GM18868 (cell line): ENCODE measurements around the gene NOC4L.
"Not testable (repeated sequence)": the region's sequence is repeated elsewhere in the genome, so short reads cannot be mapped to it uniquely, and the experiment has no call there.

Experiments
- ATAC-seq: cut with Tn5 transposase; IDR thresholded peaks from one replicate; pipeline ENCODE4 v1.9.1; 2021; ENCODE audit warnings: mild to moderate bottlenecking, moderate library complexity; ENCODE audit not compliant: unreplicated experiment

NOC4L gene

DNA sequence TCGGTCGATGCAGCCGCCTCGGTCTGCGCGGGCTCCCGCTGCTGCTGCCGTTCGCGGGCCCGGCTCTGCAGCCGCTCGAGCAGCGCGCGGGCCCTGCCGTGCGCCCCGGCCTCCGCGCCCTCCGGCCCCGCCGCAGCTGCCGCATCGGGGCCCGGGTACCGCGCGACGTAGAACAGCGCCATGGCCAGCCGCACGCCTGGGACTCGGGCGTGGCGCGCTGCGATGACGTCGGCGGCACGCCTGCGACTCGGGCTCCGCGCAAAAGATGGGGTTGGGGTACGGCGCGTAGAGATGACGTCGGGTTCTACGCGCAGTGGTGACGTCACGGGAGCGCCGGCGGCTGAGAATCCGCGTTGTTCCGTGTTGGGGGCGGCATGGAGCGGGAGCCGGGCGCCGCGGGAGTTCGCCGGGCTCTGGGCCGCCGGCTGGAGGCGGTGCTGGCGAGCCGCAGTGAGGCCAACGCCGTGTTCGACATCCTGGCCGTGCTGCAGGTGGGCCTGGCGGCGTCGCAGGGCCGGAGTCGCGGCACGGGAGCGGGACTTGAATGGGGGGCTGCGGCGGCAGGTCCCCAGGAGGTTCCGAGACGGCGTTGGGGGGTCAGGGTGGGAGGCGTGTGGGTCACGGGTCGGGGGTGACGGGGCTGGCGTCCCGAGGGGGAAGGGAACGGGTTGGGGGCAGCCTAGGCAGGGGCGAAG is at the start of gene NOC4L, which contains the start of gene DDX51:
Gene NOC4L, plus strand, starts transcription at position 343 of the 695 bp plus-strand sequence. Its CDS starts 32 bp downstream, at position 375.
Gene DDX51, minus strand, starts transcription at position 205 of the 695 bp plus-strand sequence. Its CDS starts 23 bp downstream, at position 182.
- ATAC-seq, result peak; percentile 87

DNA sequence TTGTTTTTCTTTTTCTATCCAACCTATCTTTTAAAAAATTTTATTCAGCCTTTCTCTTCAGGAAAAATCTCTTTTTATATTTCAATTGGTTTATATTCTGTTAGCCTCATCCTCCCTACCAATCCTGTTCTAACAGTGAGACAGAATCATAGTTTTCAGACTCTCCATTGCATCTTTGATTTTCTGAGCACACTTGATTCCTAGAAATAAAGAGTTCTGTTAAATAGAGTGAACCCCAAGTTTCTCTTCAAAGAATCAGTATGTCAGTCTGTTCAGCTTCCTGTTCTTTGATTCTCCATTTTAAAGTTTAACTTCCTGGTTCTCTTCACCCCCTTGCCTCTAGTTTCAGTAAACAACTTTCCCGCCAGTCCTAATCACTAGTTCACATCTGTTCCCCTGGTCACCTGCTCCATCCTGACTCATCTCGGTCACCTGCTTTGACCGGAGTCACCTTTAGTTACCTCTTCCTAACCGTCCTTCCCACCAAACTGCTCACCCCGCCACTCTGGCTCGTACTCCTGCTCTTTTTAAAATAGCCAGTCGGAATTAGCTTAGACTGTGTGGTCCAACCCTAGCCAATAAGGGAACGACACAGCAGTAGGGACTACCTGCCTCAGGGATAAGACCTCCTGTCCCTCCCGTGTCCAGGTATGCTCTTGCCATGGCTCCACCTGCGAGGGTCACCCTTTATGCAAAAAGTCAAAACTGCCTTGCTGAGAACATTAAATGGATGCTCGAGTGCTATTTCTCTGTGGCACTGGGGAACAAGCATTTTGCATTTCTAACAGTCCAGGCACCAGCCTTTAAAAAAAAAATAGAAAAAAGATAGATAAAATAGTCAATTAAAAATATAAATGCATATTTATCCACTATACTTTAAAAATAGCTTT is 48.5 kb upstream of the NOC4L start:
- no peak for ATAC-seq

DNA sequence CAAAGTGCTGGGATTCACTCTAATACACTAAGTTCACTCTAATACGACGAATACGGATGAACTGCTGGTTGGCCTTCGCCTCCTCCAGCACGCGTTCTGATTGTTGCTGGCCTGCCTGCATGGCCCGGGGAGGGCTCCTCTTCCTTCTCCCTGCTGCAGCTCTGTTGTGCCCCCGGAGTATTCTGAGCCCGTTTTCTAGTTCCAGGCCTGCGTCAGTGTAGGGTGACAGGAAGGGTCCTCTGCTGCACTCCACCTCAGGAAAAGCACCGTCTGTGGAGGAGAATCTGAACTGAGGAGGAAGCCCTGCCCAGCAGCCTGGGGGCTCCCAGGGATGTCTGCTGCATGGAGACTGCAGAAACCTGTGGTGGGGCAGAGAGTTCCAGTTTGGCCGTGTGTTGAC is 44.5 kb upstream of the NOC4L start:
- no peak for ATAC-seq

DNA sequence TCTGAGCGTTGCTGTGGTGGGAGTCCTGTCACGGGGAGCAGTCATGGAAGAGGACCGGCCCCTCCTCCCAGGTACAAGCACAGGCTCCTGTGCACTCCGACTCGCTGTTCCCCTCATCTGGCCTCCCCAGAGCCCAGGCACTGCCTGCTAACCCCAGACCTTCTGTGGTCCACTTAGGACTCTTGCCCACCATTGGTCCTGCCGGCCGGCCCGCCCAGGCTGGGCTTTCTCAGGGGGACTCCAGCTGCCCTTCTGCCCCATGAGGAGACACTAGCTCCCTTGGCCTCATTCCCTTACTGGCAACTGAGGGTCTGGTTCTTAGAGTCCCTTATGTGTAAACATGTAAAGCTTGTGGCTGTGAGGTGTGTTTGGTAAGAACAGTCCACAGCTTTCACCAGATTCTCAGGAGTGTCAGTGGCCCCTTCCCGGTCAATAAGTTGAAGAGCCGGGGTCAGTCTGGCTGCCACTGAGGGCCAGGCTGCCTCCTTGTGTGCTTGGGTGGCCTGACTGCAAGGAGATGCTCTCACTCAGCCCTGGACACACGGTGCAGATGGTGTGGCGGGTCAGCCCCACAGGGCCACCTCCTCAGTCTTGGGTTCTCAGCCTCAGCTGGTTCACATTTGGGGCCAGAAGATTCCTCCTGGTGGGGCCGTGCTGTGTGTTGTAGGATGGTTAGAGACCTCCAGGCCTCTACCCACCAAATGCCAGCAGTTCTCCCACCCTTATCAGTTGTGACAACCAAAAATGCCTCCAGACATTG is 43.8 kb upstream of the NOC4L start:
- no peak for ATAC-seq

- no peak for ATAC-seq
Measured at GRCh38 chr12:132102297-132102696, 42.0 kb upstream of the NOC4L start.

DNA sequence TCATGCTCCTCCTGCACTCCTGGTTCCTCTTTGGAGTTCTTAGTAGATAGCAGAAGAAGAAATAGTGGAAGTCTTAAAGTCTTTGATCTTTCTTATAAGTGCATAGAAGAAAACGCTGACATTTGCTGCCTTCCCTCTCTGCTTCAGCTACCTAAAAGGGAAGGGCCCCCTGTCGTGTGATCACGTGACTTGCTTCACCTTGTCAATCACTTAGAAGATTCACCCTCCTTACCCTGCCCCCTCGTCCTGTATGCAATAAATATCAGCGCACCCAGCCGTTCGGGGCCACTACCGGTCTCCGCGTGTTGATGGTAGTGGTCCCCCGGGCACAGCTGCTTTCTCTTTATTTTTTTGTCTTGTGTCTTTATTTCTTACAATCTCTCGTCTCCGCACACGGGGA is 41.2 kb upstream of the NOC4L start:
- not testable (repeated sequence) for ATAC-seq

DNA sequence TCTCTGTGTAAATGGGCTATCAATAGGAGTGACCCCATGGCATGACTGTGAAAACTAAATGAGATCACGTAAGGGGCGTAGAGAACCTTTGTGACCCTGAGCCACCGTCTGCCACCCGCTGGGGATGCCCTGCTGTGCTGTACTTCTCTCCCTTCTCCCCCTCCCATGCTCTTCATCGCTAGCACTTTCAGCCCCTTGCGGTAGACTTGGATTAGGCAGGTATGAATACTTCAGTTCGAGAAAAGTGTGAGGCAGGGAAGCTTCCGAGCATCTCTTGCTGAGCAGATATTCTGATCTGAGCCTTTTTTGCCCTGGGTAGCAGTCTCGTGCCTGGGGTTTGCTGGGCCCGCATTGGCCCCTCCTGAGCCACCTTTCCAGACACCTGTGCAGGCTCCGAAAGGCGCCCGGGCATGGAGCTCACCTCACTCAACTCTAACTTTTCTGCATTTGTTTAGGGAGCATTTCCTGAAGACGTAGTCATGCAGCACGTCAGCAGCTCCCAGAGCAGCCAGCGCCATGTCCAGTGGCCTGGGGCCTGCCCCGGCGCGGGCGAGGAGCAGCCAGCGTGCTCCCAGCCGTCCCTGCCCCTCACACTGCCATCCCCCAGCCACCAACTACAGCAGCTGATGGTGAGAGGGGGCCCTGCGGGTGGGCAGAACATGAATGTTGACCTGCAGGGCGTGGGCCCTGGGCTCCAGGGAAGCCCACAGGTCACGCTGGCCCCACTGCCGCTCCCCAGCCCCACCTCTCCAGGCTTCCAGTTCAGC is 40.5 kb upstream of the NOC4L start:
- no peak for ATAC-seq

GRCh38 chr12:132105467-132105866 is 38.8 kb upstream of the NOC4L start:
- no peak for ATAC-seq

- ATAC-seq, result no peak
Measured at GRCh38 chr12:132106921-132107320, 37.3 kb upstream of the NOC4L start.

DNA sequence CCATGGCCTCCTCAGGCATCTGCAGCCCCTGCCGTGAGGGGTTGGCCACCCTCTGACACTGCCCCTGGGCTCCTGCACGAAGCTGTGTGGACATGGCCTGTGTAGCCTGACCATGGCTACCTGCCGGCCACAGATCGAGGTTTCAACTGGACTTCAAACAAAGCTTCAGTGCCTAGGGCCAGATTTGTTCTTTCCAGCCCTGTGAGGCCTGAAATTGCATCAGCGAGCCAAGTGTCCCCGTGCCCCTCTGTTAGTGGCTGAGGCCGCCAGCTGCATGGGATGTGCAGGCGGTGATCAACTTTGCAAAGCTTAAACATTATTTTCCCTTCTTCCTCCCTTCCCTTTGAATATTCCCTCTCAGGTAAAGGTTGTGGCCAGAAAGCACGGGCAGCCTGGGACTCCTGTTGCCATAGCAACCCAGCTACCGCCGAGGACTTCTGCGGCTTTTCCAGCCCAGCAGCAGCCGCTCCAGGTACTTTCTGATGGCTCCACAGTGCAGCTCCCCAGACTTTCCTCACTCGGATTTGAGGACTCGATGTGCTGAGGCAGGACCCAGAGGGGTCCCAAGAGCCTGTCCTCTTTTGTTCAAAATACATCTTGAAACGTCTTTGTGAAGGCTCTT is 35.9 kb upstream of the NOC4L start:
- ATAC-seq, result no peak

DNA sequence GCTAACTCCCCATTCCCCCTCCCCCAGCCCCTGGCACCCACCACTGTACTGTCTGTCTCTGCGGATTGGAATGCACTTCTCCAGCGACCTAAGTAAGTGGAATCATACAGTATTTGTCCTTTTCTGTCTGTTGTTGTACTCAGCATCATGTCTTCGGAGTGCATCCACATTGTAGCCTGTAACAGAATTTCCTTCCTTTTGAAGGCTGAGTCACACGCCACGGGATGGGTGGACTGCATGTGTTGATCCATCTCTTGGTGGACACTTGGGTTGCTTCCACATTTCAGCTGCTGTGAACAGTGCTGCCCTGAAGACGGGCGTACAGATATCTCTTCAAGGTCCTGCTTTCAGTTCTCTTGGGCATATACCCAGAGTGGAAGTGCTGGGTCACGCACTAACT is 34.5 kb upstream of the NOC4L start:
- ATAC-seq, result no peak

- no peak for ATAC-seq
Measured at GRCh38 chr12:132110677-132111076, 33.6 kb upstream of the NOC4L start.

DNA sequence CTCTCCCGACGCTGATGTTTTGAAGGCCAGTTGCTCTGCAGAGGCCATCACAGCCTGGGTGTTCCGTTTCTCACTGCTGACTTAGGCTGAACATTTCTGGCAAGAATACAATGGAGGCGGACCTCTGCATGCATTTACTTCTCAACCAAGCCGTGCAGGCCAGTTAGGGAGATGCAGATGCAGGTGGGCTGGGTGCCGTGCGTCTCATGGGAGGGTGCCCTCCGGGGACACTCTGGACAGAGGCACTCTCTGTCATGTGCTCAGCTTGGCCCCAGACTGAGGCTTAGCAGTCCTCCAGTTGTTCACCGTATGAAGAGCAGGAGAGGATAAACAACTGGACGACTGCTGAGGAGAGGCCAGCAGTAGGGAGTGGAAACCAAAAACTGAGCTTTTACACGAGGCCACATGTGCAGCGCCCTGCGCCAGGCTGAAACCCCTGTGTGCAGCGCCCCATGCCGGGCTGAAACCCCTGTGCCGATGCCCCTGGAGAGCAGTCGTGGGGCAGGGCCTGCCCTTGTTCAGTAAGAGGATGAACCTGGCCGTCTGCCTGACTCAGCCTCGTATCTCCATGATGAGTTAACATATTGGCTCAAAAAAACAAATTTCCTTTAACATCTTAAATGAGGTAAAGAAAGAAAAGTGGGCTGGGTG is 32.5 kb upstream of the NOC4L start:
- no peak for ATAC-seq

DNA sequence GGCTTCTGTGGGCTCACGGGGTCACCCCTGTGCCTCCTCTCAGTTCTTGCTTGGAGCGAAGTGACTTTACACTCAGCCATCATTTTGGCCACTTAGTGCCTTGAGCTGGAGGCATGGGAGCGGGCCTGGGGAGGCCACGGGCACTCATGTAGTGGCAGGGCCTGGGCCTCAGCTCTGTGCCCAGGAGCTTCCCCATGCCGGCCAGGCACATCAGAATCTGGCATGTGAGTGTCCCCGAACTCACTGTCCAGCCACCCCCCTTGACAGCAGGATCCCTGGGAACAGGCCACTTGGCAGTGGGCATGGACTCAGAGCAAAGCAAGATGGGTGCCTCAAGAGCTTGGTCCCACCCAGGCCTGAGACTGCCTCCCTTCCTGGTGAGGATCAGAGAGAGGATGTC is 29.6 kb upstream of the NOC4L start:
- ATAC-seq, result no peak

DNA sequence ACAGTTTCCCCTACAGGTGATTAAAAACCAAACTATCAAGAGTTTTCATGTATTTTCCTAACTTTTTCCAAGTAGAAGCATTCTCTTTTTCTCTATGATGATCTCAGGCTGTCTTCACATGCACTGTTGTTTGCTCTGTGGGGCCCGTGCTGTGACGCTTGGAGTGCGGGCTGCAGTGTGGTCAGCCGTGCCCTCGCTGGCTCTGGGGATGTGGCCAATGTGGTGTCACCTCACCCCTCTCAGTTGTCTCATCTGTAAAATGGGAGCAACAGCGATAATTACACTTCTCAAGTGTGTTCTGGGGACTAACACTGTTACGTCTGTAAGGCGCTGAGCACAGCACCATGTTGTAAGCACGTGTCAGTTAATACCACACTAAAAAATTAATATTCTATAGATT is 28.8 kb upstream of the NOC4L start:
- no peak for ATAC-seq

DNA sequence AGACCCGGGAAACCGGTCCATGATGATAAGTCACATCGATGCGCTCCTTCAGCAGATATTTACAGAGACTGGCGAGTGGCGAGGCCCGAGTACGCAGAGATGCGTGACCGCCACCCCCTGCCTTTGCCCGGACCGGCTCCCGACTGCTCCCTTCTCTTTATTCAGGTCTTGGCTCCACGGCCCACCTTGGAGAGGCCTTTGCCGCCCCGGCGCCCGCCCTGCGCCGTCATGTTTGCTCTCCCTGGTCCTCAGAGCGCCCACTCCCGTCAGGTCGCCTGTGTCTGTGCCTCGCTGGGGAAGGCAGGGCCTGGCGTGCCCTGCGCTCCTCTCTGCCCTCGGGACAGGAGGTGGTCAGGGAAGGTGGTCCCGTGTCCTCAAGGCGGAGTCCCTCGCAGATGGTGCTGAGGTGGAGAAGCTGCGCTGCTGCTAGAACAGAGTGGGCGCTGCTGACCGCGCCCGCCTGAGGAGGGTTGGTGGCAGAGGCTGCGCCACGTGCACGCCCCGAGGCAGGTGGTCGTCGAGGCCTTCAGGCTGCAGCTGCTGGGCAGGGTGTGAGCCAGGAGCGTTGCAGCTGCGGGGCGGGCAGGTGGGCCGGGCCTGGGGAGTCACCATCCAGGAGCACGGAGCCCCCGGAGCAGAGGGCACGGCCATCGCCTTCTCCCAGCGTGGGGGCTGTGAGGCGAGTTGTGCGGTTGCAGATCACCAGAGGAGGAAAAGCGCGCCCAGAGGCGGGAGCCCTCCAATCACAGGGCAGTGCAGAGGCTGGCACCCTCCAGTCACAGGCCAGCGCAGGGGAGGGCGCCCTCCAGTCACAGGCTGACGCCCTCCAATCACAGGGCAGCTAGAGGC is 27.3 kb upstream of the NOC4L start:
- no peak for ATAC-seq

GRCh38 chr12:132117558-132117875 is 26.7 kb upstream of the NOC4L start:
- no peak for ATAC-seq

GRCh38 chr12:132118876-132119275 is 25.4 kb upstream of the NOC4L start:
- no peak for ATAC-seq

GRCh38 chr12:132121283-132121682 is 23.0 kb upstream of the NOC4L start:
- ATAC-seq, result no peak
